ENCODE measurements around the gene SPINT2.
A peak's percentile ranks its signal among the peaks of the same experiment; 100 is the strongest.

The SPINT2 gene

GRCh38 chr19:38303517-38304351, 39.4 kb downstream of the SPINT2 start, which contains the start of gene C19orf33:
Gene C19orf33, plus strand, starts transcription at chr19:38304251. Its CDS starts 11 bp downstream, at chr19:38304262.
- DNase-seq: no peak

GRCh38 chr19:38304352-38304865, 40.0 kb downstream of the SPINT2 start:
- DNase-seq: no peak

GRCh38 chr19:38304866-38305429, 40.6 kb downstream of the SPINT2 start:
- no peak for DNase-seq

- DNase-seq: no peak
Measured at GRCh38 chr19:38306236-38306635, 41.9 kb downstream of the SPINT2 start.

- DNase-seq: no peak
Measured at GRCh38 chr19:38307076-38307475, 42.7 kb downstream of the SPINT2 start.

GRCh38 chr19:38307597-38307996, 43.2 kb downstream of the SPINT2 start:
- no peak for DNase-seq

- no peak for DNase-seq
Measured at GRCh38 chr19:38308006-38308766, 43.8 kb downstream of the SPINT2 start.

GRCh38 chr19:38308926-38309614, 44.7 kb downstream of the SPINT2 start:
- no peak for DNase-seq

GRCh38 chr19:38309615-38310278, 45.4 kb downstream of the SPINT2 start:
- no peak for DNase-seq

- no peak for DNase-seq
Measured at GRCh38 chr19:38310279-38310670, 45.9 kb downstream of the SPINT2 start.

- no peak for DNase-seq
Measured at GRCh38 chr19:38310986-38311385, 46.6 kb downstream of the SPINT2 start.

GRCh38 chr19:38315657-38316476, 51.5 kb downstream of the SPINT2 start, which contains the start of gene YIF1B:
Gene YIF1B, minus strand, starts transcription at chr19:38315947. Its CDS starts 30 bp downstream, at chr19:38315917.
- DNase-seq: peak; percentile 96

GRCh38 chr19:38316477-38317067, 52.2 kb downstream of the SPINT2 start:
- DNase-seq: no peak

- DNase-seq: no peak
Measured at GRCh38 chr19:38317104-38317612, 52.8 kb downstream of the SPINT2 start.

- DNase-seq: no peak
Measured at GRCh38 chr19:38318660-38319059, 54.3 kb downstream of the SPINT2 start.

GRCh38 chr19:38319421-38320258, 55.3 kb downstream of the SPINT2 start, which contains the start of gene KCNK6:
Gene KCNK6, plus strand, starts transcription at chr19:38319845. Its CDS starts 106 bp downstream, at chr19:38319951.
- no peak for DNase-seq

GRCh38 chr19:38320969-38321339, 56.6 kb downstream of the SPINT2 start:
- no peak for DNase-seq

GRCh38 chr19:38321646-38322196, 57.3 kb downstream of the SPINT2 start:
- DNase-seq: no peak

- no peak for DNase-seq
Measured at GRCh38 chr19:38323291-38323690, 58.9 kb downstream of the SPINT2 start.
